ENCODE results near the gene JPH2. TPM values are rescaled to one million over a fixed set of nuclear protein-coding genes. Genes with fewer than 3 reads are reported as not detected.
A peak's percentile ranks its signal among the peaks of the same experiment; 100 is the strongest.

JPH2 gene
- polyA plus RNA-seq, 4 donors = 1.1 to 1.8 (median 1.6) TPM

GRCh38 chr20:44190197-44190852 is 3.3 kb upstream of the JPH2 start:
- peak in 1 of 4 donors; percentile 58 for DNase-seq (ENCODE audit: low read depth in 4 of 4, low spot score in 2 of 4)

- no peak for DNase-seq (ENCODE audit: low read depth in 4 of 4, low spot score in 2 of 4)
Measured at GRCh38 chr20:44188752-44189151, 1.8 kb upstream of the JPH2 start.

- DNase-seq (ENCODE audit: low read depth in 4 of 4, low spot score in 2 of 4) = no peak
Measured at GRCh38 chr20:44187772-44188709, 1.1 kb upstream of the JPH2 start.

GRCh38 chr20:44186674-44187053 is 324 bp downstream of the JPH2 start:
- no peak for DNase-seq (ENCODE audit: low read depth in 4 of 4, low spot score in 2 of 4)

DNA sequence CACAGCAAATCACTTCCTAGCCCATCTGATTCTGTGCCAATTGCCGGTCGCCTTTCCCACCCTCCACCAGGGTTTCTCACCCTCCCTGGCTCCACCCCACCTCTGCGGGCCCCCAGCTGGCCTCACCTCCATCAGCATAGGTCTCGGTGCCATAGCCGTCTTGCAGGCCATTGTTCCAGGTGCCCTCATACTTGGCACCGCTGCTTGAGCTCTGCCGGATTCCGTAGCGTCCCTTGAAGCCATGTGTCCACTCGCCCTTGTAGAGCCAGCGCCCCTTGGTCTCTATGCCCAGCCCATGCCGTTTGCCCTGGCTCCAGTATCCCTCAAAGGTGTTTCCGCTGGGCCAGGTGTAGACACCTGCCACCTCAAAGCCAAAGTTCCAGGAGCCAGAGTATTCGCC is 787 bp downstream of the JPH2 start:
- DNase-seq (ENCODE audit: low read depth in 4 of 4, low spot score in 2 of 4) = no peak

- no peak for DNase-seq (ENCODE audit: low read depth in 4 of 4, low spot score in 2 of 4)
Measured at GRCh38 chr20:44185574-44185973, 1.4 kb downstream of the JPH2 start.

DNA sequence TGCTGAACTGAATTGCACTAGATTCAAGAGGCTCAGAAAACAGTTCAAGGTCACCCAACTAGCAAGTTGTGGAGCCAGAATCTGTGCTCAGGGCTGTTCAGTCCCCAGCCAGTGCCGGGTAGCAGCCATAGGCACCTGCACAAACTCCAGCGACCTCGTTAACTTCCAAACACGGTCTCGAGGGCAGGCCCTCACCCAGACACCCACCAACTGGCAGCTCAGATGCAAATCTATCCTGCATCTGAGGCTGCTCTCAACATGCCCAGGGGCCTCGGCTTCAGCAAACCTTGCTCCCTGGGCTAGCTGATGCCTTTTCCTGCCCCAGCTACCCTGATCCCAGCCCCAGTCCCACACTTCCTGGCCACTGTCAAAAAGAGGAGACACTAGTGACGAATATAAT is 3.7 kb downstream of the JPH2 start:
- DNase-seq (ENCODE audit: low read depth in 4 of 4, low spot score in 2 of 4) = no peak

DNA sequence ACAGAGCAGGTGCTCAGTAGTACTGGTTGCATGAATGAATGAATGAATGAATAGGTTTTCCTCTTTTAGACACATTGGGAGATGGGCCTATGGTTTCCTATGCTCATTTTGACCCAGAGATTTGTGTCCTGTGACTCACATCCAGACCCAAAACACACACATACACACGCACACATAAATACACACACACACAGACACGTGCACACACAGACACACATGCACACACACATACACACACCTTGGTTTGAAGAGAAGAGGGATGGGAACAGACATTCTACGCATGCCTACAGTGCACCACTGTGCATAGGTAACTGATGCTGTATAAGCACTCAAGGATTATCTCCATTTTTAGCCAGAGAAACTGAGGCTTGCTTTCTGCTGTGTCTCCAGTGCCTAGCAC is 4.1 kb downstream of the JPH2 start:
- no peak for DNase-seq (ENCODE audit: low read depth in 4 of 4, low spot score in 2 of 4)

DNA sequence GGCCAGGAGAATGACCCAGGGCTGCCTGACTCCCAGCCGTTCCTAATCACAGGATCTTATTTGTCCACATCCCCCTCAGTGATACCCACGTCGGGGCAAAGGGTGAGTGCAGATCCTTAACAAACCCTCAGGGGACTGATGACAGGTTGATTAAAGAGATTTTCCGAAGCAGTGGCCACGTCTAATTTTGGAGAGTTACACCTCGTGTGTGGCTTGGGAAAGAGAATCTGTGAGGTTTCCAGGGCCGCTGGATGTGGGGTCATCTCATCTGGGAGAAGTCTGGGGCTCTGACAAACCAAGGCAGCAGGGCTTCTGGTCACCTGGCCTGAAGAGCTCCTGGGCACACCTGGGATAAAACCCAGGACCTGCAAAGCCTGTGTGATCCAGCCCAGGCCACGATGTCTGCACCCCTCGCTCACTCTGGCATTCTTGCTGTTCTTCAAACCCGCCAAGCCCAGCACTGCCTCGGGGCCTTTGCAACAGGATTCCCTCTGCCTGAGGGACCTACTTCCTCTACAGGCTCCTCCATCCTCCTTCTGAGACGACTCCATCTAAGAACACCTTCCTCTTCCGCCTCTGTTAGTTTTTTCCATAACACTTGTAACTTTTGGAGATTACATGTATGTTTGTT is 4.7 kb downstream of the JPH2 start:
- no peak for DNase-seq (ENCODE audit: low read depth in 4 of 4, low spot score in 2 of 4)

DNA sequence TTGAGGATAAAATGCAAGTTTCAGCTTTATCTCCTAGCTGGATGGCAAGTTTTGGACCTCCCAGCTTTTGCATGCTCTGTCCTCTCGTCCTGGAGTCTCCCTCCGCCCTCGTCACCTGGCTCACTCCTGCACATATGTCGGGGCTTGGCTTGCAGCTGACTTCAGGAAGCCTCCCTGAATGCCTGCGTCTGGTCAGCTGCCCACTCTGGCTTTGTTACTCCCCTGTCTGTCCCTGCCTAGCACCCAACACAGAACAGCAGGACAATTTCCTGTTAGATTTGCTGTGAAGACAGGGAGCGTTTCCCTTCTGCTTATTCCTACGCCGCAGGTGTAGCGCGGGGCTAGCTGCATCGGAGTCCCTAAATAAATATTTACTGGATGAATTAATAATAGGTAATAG is 5.4 kb downstream of the JPH2 start:
- DNase-seq (ENCODE audit: low read depth in 4 of 4, low spot score in 2 of 4) = no peak

DNA sequence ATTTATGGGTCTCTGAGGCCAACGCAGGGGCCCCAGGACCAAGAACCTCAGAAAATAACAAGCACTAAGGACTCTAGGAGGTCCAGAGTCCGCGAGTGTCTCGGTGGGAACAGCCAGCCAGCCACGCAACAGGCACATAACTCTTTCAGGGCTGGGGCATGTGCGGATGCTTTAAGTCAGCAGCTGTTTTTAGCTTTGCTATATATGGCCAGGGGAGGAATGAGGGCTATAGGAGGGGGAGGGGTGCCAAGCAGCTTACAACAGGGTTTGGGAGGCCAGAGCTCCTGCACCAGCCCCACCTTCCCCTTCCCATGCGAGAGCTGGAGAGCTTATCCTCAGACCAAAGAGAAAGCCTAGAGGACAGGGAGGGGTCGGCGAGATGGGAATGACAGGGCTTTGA is 6.2 kb downstream of the JPH2 start:
- DNase-seq (ENCODE audit: low read depth in 4 of 4, low spot score in 2 of 4) = no peak

GRCh38 chr20:44176833-44177534 is 10.0 kb downstream of the JPH2 start:
- DNase-seq (ENCODE audit: low read depth in 4 of 4, low spot score in 2 of 4) = no peak

DNA sequence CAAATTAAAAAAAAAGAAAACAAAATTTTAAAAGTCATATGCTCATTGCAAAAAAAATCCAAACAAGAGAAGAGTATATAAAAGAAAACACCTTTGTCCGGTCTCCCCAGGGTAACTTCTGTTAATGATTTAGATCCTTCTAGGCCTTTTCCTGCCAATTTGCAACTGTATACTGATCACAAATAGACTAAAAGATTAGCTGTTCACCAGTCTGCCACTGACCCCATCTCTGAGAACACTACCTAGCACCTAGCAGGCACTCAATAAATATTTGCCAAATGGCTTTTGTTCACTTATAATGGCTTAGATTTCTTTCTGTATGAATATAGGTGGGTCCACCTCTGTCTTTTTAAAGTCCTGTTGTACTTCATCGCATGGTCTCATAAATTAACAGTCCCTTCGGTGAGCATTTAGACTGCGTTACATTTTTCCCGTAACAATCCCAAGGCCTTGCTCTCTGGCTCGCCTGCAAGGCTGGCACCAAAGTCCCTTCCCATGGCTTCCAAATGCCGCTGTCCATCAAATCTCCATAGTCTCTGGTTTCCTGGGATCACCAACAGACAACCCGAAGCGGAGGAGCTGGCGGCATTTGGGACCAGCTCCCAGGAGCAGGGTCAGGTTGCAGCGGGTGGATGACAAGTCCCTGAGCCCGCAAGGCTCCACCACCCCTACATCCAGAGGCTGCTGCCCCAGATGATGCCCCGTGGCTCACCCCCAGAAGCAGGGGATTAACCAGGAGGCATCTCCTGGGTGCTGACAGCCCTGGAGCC is 11.8 kb downstream of the JPH2 start:
- no peak for DNase-seq (ENCODE audit: low read depth in 4 of 4, low spot score in 2 of 4)

- DNase-seq (ENCODE audit: low read depth in 4 of 4, low spot score in 2 of 4) = no peak
Measured at GRCh38 chr20:44173846-44174245, 13.1 kb downstream of the JPH2 start.

DNA sequence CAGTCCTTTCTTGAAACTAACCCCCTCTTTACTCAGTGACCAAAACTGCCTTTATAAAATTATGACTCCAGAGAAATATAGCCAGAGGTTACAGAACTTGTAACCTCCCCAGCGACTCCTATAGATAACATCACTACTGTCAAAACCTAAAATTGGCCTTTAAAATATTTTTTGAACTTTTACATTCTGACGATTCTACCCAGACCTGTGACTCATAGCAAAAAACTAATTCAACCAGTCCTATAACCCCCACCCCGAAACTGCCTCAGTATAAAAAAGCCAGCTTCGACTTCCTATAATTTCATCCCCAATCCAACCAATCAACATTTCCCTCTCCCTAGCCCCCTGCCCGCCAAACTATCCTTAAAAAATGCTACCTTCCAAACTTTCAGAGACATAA is 13.9 kb downstream of the JPH2 start:
- DNase-seq (ENCODE audit: low read depth in 4 of 4, low spot score in 2 of 4) = no peak

GRCh38 chr20:44172572-44172950 is 14.4 kb downstream of the JPH2 start:
- DNase-seq (ENCODE audit: low read depth in 4 of 4, low spot score in 2 of 4) = no peak

GRCh38 chr20:44171775-44172571 is 15.0 kb downstream of the JPH2 start:
- DNase-seq (ENCODE audit: low read depth in 4 of 4, low spot score in 2 of 4) = no peak

- DNase-seq (ENCODE audit: low read depth in 4 of 4, low spot score in 2 of 4) = no peak
Measured at GRCh38 chr20:44170816-44171410, 16.1 kb downstream of the JPH2 start.

DNA sequence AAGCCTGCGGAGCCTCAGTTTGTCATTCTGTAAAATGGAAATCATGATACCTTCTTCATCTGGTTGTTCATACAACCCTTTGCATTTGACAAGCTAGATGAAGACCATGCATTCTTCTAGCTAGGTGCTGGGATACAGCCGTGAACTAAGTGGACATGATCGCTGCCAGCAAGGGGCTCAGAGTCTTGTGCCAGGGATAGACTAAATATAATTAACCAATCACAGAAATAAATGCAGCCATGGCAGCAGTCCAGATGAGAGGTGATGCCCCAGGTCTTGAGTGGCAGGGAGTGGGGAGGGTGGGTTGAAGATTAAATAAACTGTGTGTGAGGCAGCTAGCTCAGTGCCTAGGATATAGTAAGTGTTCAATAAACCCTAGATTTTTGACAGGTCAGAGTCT is 19.3 kb downstream of the JPH2 start:
- no peak for DNase-seq (ENCODE audit: low read depth in 4 of 4, low spot score in 2 of 4)

Measured in left renal cortex interstitium (tissue), 4 donors.